Measurements from ENCODE around the gene GDPD5. TPM values are rescaled to one million over a fixed set of nuclear protein-coding genes. Genes with fewer than 3 reads are reported as not detected.
A peak's percentile ranks its signal among the peaks of the same experiment; 100 is the strongest.

Gene GDPD5
- total RNA-seq, 6 donors from 2014 or later = 5.7 to 34.6 (median 14.0) TPM

DNA sequence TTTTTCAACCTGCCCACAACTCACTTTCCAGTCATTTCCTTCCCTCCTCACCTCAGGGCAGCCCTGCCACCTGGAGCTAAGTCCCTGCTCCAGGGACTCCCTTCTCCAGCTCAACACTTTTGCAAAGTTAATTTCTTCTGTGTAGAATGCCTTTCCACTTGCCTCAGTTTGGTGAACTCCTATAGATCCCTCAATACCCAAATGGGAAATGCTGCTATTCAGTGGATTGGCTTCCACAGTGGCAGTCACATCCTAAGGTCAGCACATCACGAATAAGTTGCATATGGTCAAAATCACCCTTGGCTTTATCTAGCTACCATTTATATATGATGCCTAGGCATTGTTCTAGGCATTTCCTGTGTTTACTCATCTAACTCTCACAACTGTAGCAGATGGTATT, 23.6 kb downstream of the GDPD5 start:
- H3K9me3 ChIP-seq = no peaks in the 10 kb centered on the region
- no peak overlapping the region for H3K27ac ChIP-seq
- DNase-seq (no peak), ATAC-seq (ENCODE audit: low FRiP score in 2 of 2) (no peak)
- H3K4me1 ChIP-seq = peaks cover 9 to 13% (median 10%) of the 10 kb centered on the region in 4 donors
- H3K4me3 ChIP-seq = no peak overlapping the region
- no peaks in the 10 kb centered on the region for H3K27me3 ChIP-seq
- no peaks in the 10 kb centered on the region for H3K36me3 ChIP-seq
- TF ChIP-seq POLR2AphosphoS5 (IDR thresholded peaks at IDR 0.05) = no peak
- no peak for TF ChIP-seq EP300 (IDR thresholded peaks at IDR 0.05)
- TF ChIP-seq, protein P1, sequence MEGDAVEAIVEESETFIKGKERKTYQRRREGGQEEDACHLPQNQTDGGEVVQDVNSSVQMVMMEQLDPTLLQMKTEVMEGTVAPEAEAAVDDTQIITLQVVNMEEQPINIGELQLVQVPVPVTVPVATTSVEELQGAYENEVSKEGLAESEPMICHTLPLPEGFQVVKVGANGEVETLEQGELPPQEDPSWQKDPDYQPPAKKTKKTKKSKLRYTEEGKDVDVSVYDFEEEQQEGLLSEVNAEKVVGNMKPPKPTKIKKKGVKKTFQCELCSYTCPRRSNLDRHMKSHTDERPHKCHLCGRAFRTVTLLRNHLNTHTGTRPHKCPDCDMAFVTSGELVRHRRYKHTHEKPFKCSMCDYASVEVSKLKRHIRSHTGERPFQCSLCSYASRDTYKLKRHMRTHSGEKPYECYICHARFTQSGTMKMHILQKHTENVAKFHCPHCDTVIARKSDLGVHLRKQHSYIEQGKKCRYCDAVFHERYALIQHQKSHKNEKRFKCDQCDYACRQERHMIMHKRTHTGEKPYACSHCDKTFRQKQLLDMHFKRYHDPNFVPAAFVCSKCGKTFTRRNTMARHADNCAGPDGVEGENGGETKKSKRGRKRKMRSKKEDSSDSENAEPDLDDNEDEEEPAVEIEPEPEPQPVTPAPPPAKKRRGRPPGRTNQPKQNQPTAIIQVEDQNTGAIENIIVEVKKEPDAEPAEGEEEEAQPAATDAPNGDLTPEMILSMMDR (IDR thresholded peaks at IDR 0.05) = no peak
- no peak for TF ChIP-seq POLR2A (IDR thresholded peaks at IDR 0.05)
- 69 to 73% methylated on average over 1 of the region's 1 CpG for WGBS, 2 donors

DNA sequence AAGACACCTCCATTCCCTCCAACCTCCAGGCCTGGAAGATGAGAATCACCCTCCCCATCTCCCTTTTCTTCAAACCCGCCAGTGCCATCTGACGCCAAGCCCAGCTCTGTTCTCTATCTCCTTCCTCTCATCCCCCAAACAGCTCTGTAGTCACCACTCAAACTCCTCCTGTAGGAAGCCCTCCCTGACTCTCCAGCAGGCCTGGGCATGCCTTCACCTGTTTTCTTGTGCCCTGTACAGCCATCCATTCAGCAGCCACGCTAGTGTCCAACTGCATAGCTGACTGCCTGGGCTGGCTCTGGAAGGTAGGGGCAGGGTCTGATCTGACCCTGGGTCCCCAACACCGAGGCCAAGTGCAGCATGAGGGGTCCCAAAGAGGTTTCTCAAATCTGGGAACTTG, 25.0 kb downstream of the GDPD5 start:
- peaks cover 4 to 17% (median 8%) of the 10 kb centered on the region in 4 donors for H3K4me1 ChIP-seq
- WGBS, 2 donors = 86 to 95% methylated on average over 4 of the region's 4 CpGs
- H3K4me3 ChIP-seq = no peak overlapping the region
- TF ChIP-seq, protein P1 (IDR thresholded peaks at IDR 0.05) = no peak
- TF ChIP-seq POLR2AphosphoS5 (IDR thresholded peaks at IDR 0.05) (no peak), POLR2A (IDR thresholded peaks at IDR 0.05) (no peak), EP300 (IDR thresholded peaks at IDR 0.05) (no peak)
- DNase-seq = no peak
- H3K27me3 ChIP-seq = no peaks in the 10 kb centered on the region
- no peaks in the 10 kb centered on the region for H3K36me3 ChIP-seq
- ATAC-seq (ENCODE audit: low FRiP score in 2 of 2) = no peak
- no peak overlapping the region for H3K27ac ChIP-seq
- no peaks in the 10 kb centered on the region for H3K9me3 ChIP-seq

DNA sequence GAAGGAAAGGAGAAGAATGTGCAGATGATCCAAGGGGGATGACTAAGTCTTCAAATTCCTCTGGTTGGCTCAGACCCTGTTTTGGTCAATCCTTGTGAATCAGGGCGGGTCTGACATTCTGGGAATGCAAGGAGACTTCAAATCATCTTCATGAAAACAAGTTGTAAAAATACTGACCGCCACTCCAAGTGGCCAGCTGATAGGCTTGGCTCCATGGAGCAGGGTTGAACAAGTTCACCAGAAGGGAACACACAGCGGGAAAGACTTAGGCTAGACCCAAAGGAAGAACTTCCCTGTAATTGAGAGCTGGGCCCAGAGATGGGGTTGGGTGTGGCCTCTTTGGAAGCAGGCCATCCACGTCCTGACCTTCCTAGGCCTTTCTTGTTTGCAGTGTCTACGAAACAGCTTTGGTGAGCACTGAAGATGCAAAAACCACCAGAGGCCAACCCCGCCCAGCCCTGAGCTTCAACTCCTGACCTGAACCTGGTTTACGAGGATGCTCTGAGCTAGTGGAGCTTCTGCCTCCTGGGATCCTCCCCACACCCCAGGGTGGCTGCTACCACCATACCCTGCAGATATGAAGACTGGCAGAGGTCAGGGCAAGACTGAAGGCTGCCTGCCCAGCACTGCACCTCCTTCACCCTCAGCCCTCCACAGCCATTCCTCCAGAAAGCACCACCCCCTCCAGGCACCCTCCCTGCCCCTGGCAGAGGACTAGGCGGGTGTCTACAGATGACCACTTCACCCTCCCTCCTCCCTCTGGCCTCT, 26.1 kb downstream of the GDPD5 start:
- ATAC-seq (ENCODE audit: low FRiP score in 2 of 2) = peak; percentile 38 to 93
- no peaks in the 10 kb centered on the region for H3K36me3 ChIP-seq
- H3K9me3 ChIP-seq = no peaks in the 10 kb centered on the region
- WGBS, 2 donors = 70 to 76% methylated on average over 8 of the region's 8 CpGs
- no peak overlapping the region for H3K4me3 ChIP-seq
- H3K27ac ChIP-seq = peak overlapping the region in 1 of 4 donors; percentile 46
- TF ChIP-seq, protein P1 (IDR thresholded peaks at IDR 0.05) = no peak
- TF ChIP-seq POLR2AphosphoS5 (IDR thresholded peaks at IDR 0.05) = no peak
- no peak for TF ChIP-seq POLR2A (IDR thresholded peaks at IDR 0.05)
- TF ChIP-seq EP300 (IDR thresholded peaks at IDR 0.05) = no peak
- no peak for DNase-seq
- H3K27me3 ChIP-seq = no peaks in the 10 kb centered on the region
- H3K4me1 ChIP-seq = peaks cover 0 to 17% (median 8%) of the 10 kb centered on the region in 4 donors

DNA sequence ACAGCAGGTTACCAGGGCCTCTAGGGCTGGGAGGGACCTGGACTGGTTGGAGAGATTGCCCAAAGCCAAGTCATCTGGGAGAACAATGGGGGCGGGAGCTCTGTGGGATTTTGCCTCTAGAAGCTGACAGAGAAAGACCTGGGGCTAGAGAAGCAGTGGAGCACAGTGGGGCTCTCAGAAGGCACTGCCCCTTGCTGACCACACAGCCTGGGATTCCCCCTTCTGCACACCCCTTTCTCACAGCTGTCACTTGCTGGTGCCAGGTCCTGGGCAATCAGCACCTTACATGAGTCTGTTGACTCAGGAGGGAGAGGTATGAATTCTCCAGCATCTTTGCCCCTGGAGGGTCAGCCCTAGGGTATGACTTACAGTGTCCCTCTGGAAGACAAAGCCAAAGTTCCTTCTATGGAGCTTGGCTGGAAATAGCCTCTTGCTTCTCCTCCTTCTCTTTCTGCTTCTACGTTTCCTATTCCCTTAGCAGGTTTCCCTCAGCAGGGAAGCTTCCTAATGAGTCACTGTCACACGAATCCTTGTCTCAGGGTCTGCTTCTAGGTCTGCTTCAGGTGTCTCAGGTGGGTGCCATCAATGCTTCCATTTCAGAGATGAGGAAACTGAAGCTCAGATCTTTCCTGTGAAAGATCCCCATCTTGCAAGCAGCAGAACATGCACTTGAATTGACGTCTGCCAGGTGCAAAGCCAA, 27.0 kb downstream of the GDPD5 start:
- 85 to 87% methylated on average over 4 of the region's 4 CpGs for WGBS, 2 donors
- H3K4me1 ChIP-seq = peaks cover 0 to 17% (median 8%) of the 10 kb centered on the region in 4 donors
- H3K4me3 ChIP-seq = no peak overlapping the region
- peak overlapping the region in 2 of 4 donors; percentile 40 to 42 for H3K27ac ChIP-seq
- H3K9me3 ChIP-seq = no peaks in the 10 kb centered on the region
- DNase-seq (no peak), ATAC-seq (ENCODE audit: low FRiP score in 2 of 2) (no peak)
- H3K27me3 ChIP-seq = no peaks in the 10 kb centered on the region
- TF ChIP-seq POLR2AphosphoS5 (IDR thresholded peaks at IDR 0.05) (no peak), POLR2A (IDR thresholded peaks at IDR 0.05) (no peak), EP300 (IDR thresholded peaks at IDR 0.05) (no peak)
- TF ChIP-seq, protein P1 (IDR thresholded peaks at IDR 0.05) = no peak
- H3K36me3 ChIP-seq = no peaks in the 10 kb centered on the region
